ENCODE data around the gene PDE4D. TPM values are rescaled to one million over a fixed set of nuclear protein-coding genes. Genes with fewer than 3 reads are reported as not detected.
"Not testable (repeated sequence)": the region's sequence is repeated elsewhere in the genome, so short reads cannot be mapped to it uniquely, and the experiment has no call there.

The PDE4D gene
- total and polyA plus RNA-seq, 12 donors = 1.2 to 18.9 (median 2.1) TPM

GRCh38 chr5:58998544-58998943, 895.0 kb downstream of the PDE4D start:
- Histone ChIP-seq H3K4me1 (replicated peaks in 1 of 2) (no peaks in the 10 kb centered on the region), H3K9me3 (replicated peaks in 1 of 3) (no peaks in the 10 kb centered on the region), H3K27me3 (no peaks in the 10 kb centered on the region), H3K27ac (no peak overlapping the region), H3K4me3 (no peak overlapping the region), H3K36me3 (replicated peaks in 1 of 2) (no peaks in the 10 kb centered on the region)
- no peak for TF ChIP-seq POLR2A (IDR thresholded peaks at IDR 0.05)
- TF ChIP-seq, protein P1, sequence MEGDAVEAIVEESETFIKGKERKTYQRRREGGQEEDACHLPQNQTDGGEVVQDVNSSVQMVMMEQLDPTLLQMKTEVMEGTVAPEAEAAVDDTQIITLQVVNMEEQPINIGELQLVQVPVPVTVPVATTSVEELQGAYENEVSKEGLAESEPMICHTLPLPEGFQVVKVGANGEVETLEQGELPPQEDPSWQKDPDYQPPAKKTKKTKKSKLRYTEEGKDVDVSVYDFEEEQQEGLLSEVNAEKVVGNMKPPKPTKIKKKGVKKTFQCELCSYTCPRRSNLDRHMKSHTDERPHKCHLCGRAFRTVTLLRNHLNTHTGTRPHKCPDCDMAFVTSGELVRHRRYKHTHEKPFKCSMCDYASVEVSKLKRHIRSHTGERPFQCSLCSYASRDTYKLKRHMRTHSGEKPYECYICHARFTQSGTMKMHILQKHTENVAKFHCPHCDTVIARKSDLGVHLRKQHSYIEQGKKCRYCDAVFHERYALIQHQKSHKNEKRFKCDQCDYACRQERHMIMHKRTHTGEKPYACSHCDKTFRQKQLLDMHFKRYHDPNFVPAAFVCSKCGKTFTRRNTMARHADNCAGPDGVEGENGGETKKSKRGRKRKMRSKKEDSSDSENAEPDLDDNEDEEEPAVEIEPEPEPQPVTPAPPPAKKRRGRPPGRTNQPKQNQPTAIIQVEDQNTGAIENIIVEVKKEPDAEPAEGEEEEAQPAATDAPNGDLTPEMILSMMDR (IDR thresholded peaks at IDR 0.05) = no peak
- intact Hi-C loops (cut with DNase I) = no loop called here
- WGBS, 4 donors = 78 to 81% (median 80%) methylated on average over 2 of the region's 2 CpGs
- no peak for DNase-seq

GRCh38 chr5:58995779-58996178, 897.7 kb downstream of the PDE4D start:
- H3K27me3 ChIP-seq; H3K4me1 ChIP-seq (replicated peaks in 1 of 2); H3K36me3 ChIP-seq (replicated peaks in 1 of 2); intact Hi-C loops (cut with DNase I); H3K9me3 ChIP-seq (replicated peaks in 1 of 3); DNase-seq; H3K27ac ChIP-seq; H3K4me3 ChIP-seq: not testable (repeated sequence)
- WGBS, 4 donors = 90 to 98% (median 97%) methylated on average over 3 of the region's 3 CpGs

GRCh38 chr5:58993461-58993860, 900.1 kb downstream of the PDE4D start:
- Histone ChIP-seq H3K9me3 (replicated peaks in 1 of 3) (no peaks in the 10 kb centered on the region), H3K4me1 (replicated peaks in 1 of 2) (no peaks in the 10 kb centered on the region), H3K36me3 (replicated peaks in 1 of 2) (no peaks in the 10 kb centered on the region), H3K4me3 (no peak overlapping the region), H3K27ac (no peak overlapping the region), H3K27me3 (no peaks in the 10 kb centered on the region)
- intact Hi-C loops (cut with DNase I) = no loop called here
- DNase-seq = no peak
- TF ChIP-seq POLR2A (IDR thresholded peaks at IDR 0.05) = no peak
- TF ChIP-seq, protein P1 (IDR thresholded peaks at IDR 0.05) = no peak
- 82 to 95% (median 89%) methylated on average over 1 of the region's 1 CpG for WGBS, 4 donors

DNA sequence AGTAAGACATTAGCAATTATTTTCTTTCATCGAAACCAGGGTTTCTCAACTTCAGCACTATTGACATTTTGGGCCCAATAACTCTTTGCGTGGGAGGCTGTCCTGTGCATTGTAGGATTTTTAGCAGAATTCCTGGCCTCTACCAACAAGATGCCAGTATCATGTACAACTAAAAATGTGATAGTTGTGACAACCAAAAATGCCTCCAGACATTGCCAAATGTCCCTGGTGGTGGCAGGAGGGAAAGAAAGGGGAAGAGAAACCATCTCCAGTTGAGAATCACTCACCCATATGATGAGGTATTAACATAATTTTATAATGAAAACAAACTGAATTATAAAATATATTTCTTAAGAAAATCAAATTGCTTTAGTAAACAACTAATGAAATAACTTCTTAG, 904.6 kb downstream of the PDE4D start:
- intact Hi-C loops (cut with DNase I) = no loop called here
- Histone ChIP-seq H3K9me3 (replicated peaks in 1 of 3) (no peaks in the 10 kb centered on the region), H3K36me3 (replicated peaks in 1 of 2) (no peaks in the 10 kb centered on the region), H3K4me3 (no peak overlapping the region), H3K27ac (no peak overlapping the region), H3K4me1 (replicated peaks in 1 of 2) (no peaks in the 10 kb centered on the region), H3K27me3 (no peaks in the 10 kb centered on the region)
- no peak for DNase-seq
- TF ChIP-seq, protein P1 (IDR thresholded peaks at IDR 0.05) = no peak
- TF ChIP-seq POLR2A (IDR thresholded peaks at IDR 0.05) = no peak
- 95 to 98% (median 97%) methylated on average over 2 of the region's 2 CpGs for WGBS, 4 donors

GRCh38 chr5:58987193-58987592, 906.3 kb downstream of the PDE4D start:
- DNase-seq = no peak
- Histone ChIP-seq H3K4me3 (no peak overlapping the region), H3K9me3 (replicated peaks in 1 of 3) (no peaks in the 10 kb centered on the region), H3K27ac (no peak overlapping the region), H3K27me3 (no peaks in the 10 kb centered on the region), H3K36me3 (replicated peaks in 1 of 2) (no peaks in the 10 kb centered on the region), H3K4me1 (replicated peaks in 1 of 2) (no peaks in the 10 kb centered on the region)
- intact Hi-C loops (cut with DNase I) = no loop called here
- TF ChIP-seq POLR2A (IDR thresholded peaks at IDR 0.05) = no peak
- TF ChIP-seq, protein P1 (IDR thresholded peaks at IDR 0.05) = no peak
